PC-9 (cell line): ENCODE measurements around the gene GSTT2B.
"Not testable (repeated sequence)": the region's sequence is repeated elsewhere in the genome, so short reads cannot be mapped to it uniquely, and the experiment has no call there.

Experiments used
- CTCF ChIP-seq: fragments of 200-600 bp; sonication (generic); conservative IDR thresholded peaks from 2 replicates; pipeline ENCODE4 v1.6.1; 2017; ENCODE audit warnings: mixed run types, antibody characterized with exemption, mild to moderate bottlenecking, moderate library complexity
- EZH2 ChIP-seq: fragments of 200-600 bp; sonication (generic); IDR thresholded peaks from 2 replicates; pipeline ENCODE4 v1.8.0; 2017; ENCODE audit warnings: antibody characterized with exemption, low read depth

DNA sequence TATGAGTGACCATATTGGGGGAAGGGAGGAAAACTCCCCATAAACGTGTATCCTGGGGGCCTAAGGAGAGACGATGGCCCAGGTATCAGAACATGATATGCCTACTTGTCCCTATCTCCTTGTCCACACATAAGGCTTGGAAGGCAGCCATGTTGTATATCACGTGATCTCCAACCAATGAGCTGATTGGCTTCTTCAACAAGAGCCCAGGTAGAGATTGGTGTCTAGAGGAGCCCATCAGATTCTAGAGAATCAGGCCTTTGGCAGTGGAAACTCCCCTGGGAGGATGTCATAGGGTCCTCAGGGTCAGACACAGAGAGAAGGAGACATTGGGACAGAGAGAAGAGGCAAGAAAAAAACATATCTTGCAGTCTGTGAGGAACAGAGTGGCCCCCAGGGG, 13.6 kb downstream of the GSTT2B start:
- TF ChIP-seq CTCF, EZH2: not testable (repeated sequence)
